Glomerular visceral epithelial cell (primary cell): ENCODE results near the gene CDH20.

Experiments
- DNase-seq: peaks from one replicate; pipeline ENCODE4 v3.0.0-alpha.2; 2016; ENCODE audit errors: extremely low spot score

The CDH20 gene

GRCh38 chr18:61575419-61575818 lies 242.2 kb downstream of the CDH20 start:
- peak; percentile 43 for DNase-seq

DNA sequence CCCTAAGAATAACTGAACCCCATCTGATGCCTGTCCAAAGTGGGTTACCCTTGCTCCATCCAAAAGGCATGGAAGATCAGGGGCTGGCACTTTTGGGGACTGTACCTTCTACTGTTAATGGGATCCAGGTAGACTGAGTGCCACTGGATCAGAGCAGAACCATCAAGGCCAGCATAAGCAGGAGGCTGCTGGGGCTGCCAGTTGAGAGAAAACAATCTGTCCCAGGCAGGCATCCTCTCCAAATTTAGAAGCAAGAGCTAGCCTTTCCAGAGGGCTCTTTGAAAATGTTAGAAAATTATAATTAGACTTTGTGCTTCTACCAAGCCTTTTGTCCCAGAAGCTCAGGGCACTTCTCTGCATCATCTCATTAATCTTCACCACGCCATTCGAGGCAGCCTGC lies 245.6 kb downstream of the CDH20 start:
- DNase-seq: no peak

GRCh38 chr18:61579581-61579980 lies 246.4 kb downstream of the CDH20 start:
- DNase-seq: no peak

GRCh38 chr18:61580046-61580445 lies 246.8 kb downstream of the CDH20 start:
- no peak for DNase-seq

DNA sequence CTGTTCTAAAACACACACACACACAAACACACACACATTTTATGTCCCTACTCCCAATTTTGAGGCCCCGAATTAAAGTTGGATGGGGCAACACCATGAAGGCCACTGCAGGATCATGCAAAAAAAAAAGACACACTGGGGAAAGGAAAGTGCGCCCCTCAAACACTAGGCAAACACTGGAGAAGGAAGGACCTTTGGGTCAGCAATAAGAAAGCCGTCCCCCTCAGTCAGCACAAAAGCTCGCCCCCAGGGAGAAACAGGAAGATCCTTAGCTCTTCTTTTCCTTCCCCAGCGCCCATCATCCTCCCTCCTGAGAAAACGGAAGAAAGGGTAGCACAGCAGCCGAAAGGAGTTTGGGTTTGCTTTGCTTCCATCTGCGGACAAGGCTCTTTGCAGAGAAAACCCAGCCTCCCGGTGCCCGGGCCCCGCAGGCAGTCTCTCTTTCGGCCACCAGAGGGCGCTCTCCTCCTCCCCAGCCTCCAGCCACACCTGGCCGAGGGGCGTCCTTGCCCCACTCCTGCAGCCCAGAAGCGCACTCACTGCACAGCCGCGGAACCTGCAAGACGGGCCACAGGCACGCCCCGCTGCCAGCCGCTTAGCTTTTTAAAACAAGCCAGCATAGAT lies 248.5 kb downstream of the CDH20 start:
- DNase-seq: peak; percentile 72

GRCh38 chr18:61582202-61582710 lies 249.0 kb downstream of the CDH20 start:
- DNase-seq: no peak

DNA sequence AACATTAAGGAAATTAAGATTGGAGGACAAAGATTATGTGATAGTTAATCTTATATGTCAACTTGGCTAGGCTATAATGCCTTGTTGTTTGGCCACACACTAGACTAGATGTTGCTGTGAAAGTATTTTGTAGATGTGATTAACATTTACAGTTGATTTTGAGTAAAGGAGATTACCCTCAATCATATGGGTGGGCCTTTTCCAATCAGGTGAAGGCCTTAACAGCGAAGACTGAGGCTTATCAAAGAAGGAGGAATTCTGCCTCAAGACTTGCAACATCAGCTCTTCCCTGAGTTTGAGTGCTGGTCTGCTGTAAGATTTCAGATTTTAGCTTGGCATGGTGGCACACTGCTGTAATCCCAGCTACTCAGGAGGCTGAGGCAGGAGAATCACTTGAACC lies 250.3 kb downstream of the CDH20 start:
- no peak for DNase-seq

DNA sequence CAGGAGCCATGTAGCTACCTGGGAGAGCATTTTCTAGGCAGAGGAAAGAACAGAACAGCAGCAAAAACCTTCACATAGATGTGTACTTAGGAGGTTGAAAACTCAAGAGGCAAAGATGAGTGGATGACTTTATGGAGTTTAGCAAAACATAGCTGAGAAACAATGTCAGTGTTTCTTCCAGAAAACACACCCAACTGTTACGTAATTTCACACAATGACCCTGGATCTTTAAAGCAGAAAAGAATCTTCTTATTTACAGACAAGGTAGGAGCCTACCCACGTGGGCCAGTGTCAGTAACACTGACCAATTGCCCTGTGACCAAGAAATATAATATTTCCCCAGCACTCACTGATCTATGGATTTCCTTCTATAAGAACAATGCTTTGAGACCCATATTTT lies 254.6 kb downstream of the CDH20 start:
- DNase-seq: no peak

DNA sequence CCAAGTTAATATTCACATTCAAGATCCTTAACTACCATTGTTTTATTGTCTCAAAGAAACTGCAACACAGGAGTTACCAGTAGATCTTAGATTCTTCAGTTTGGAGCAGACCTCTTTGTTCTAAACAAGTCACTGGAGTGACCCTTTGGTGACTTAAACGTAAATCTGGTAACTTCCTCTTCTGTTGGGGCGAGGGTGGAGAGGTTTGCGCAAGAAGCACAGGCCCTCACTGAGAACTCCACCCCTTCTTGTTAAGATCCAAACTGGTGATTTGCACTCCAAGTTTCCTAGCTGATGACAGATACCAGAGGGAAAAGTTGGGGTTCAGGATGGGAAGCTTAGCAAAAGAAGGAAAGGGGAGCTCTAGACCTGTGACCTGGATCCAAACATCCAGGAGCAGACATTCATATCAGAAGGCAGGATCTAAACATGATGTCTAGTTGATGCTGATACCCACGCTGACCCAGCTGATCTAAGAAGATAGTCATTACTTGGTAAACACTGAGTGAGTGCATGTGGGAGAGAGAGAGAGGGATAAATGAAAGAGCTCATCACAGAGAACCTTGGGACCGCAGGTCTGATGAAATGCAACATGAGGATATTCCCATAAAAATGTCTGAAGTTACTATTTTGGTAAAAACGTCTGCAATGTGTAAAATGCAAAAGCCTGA lies 256.0 kb downstream of the CDH20 start:
- DNase-seq: no peak

DNA sequence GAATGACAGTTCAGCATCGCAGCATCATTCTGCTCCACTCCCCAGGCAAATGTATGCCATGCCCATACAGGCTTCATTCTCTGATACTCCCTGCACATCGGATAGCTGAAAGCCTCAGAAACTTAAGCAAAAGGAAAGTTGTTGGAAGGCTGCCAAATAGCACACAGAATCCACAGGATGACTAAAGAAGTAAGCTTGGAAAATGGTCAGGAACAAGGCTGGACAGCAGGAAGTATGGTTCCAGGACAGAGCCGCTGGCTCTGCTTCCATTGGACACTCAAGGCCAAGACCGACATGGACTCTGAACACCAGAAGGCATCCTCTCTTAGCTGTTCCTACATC lies 256.5 kb downstream of the CDH20 start:
- peak; percentile 44 for DNase-seq

- no peak for DNase-seq
Measured at GRCh38 chr18:61591253-61591652, 258.0 kb downstream of the CDH20 start.

DNA sequence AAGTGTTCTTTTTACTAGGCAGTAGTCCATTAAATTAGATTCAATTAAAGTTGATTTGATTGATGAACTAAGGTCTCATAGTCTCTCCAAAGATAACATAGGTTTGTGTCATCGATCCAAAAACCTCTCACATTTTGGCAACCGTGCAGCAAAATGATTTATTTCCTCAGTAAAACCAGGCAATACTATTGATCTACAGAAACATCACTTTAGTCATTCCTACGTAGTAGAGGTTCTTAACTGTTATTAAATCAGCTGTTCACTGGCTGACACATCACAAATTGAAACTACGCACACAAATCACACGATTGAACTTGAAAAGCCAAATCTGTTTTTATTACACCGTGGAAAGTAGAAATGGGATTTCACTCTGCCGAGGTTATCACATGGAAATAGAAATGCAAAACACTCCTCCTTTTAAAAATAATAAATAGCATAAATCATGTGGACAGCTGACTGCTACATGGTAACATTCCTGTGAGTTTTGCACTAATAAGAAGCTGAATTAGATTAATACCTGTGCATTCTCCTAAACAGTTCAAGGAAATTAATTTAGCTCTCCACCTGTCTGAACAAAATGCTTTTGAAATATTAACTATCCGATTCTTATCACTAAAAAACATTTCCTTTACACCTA lies 262.5 kb downstream of the CDH20 start:
- no peak for DNase-seq

GRCh38 chr18:61596296-61596695 lies 263.1 kb downstream of the CDH20 start:
- DNase-seq: no peak

GRCh38 chr18:61597316-61597715 lies 264.1 kb downstream of the CDH20 start:
- DNase-seq: no peak

GRCh38 chr18:61600422-61600821 lies 267.2 kb downstream of the CDH20 start:
- DNase-seq: no peak

GRCh38 chr18:61602836-61603235 lies 269.6 kb downstream of the CDH20 start:
- peak; percentile 17 for DNase-seq
